Activated naive CD8-positive, alpha-beta T cell treated with anti-CD3 and anti-CD28 coated beads for 36 hours (primary cell): ENCODE results near the gene ANKDD1A. TPM values are rescaled to one million over a fixed set of nuclear protein-coding genes. Genes with fewer than 3 reads are reported as not detected.

Experiments used
- DNase-seq: peaks from one replicate; pipeline ENCODE4 v3.0.0; 2021
- H3K27ac Mint-ChIP-seq: one replicate; pipeline ENCODE4 v1.8.0; 2022; ENCODE audit warnings: mild to moderate bottlenecking, moderate library complexity, mixed read lengths
- H3K27me3 Mint-ChIP-seq: one replicate; pipeline ENCODE4 v1.8.0; 2022; ENCODE audit warnings: mild to moderate bottlenecking, mixed read lengths
- H3K36me3 Mint-ChIP-seq: one replicate; pipeline ENCODE4 v1.8.0; 2021; ENCODE audit warnings: mild to moderate bottlenecking, mixed read lengths
- H3K4me1 Mint-ChIP-seq: one replicate; pipeline ENCODE4 v1.8.0; 2021; ENCODE audit warnings: mixed read lengths
- H3K4me3 Mint-ChIP-seq: one replicate; pipeline ENCODE4 v1.8.0; 2022; ENCODE audit warnings: mild to moderate bottlenecking, moderate library complexity, mixed read lengths
- H3K9me3 Mint-ChIP-seq: one replicate; pipeline ENCODE4 v1.8.0; 2022; ENCODE audit warnings: mixed read lengths
- total RNA-seq, 2 experiments: library from RNA; stranded (reverse); gene quantifications; one replicate each; pipeline ENCODE4 v1.2.3, GENCODE V29; 2021

ANKDD1A gene
- total RNA-seq, 2 experiments from 2014 or later: 2.8 to 2.9 TPM

- H3K27ac Mint-ChIP-seq: no peak overlapping the region
- H3K9me3 Mint-ChIP-seq: no peaks in the 10 kb centered on the region
- H3K36me3 Mint-ChIP-seq: no peaks in the 10 kb centered on the region
- H3K27me3 Mint-ChIP-seq: no peaks in the 10 kb centered on the region
- peaks cover 41% of the 10 kb centered on the region for H3K4me1 Mint-ChIP-seq
- no peak overlapping the region for H3K4me3 Mint-ChIP-seq
- no peak for DNase-seq
Observed at GRCh38 chr15:64888336-64888735, 23.4 kb upstream of the ANKDD1A start.

- peaks cover 52% of the 10 kb centered on the region for H3K4me1 Mint-ChIP-seq
- no peaks in the 10 kb centered on the region for H3K27me3 Mint-ChIP-seq
- DNase-seq: no peak
- H3K27ac Mint-ChIP-seq: peak overlapping the region; percentile 98
- H3K9me3 Mint-ChIP-seq: no peaks in the 10 kb centered on the region
- H3K4me3 Mint-ChIP-seq: peak overlapping the region; percentile 18
- peaks cover 1% of the 10 kb centered on the region for H3K36me3 Mint-ChIP-seq
Observed at GRCh38 chr15:64891561-64891960, 20.1 kb upstream of the ANKDD1A start.

- Mint-ChIP-seq H3K9me3 (no peaks in the 10 kb centered on the region), H3K27me3 (no peaks in the 10 kb centered on the region), H3K36me3 (peaks cover 1% of the 10 kb centered on the region), H3K4me3 (peak overlapping the region; percentile 93), H3K27ac (peak overlapping the region; percentile 98), H3K4me1 (peaks cover 55% of the 10 kb centered on the region)
- DNase-seq: peak; percentile 48
Observed at GRCh38 chr15:64892847-64893403, 18.8 kb upstream of the ANKDD1A start.

- H3K4me1 Mint-ChIP-seq: peaks cover 55% of the 10 kb centered on the region
Observed at GRCh38 chr15:64893481-64894394, 18.0 kb upstream of the ANKDD1A start.

GRCh38 chr15:64894395-64895056, 17.2 kb upstream of the ANKDD1A start:
- H3K36me3 Mint-ChIP-seq: peaks cover 1% of the 10 kb centered on the region
- H3K9me3 Mint-ChIP-seq: no peaks in the 10 kb centered on the region
- peak overlapping the region; percentile 93 for H3K4me3 Mint-ChIP-seq
- peaks cover 55% of the 10 kb centered on the region for H3K4me1 Mint-ChIP-seq
- peak overlapping the region; percentile 98 for H3K27ac Mint-ChIP-seq
- peak; percentile 81 for DNase-seq
- H3K27me3 Mint-ChIP-seq: no peaks in the 10 kb centered on the region

More at GRCh38 chr15:64893481-64894394, 18.0 kb upstream of the ANKDD1A start:
- Mint-ChIP-seq H3K4me3 (peak overlapping the region; percentile 93), H3K36me3 (peaks cover 1% of the 10 kb centered on the region), H3K27me3 (no peaks in the 10 kb centered on the region), H3K27ac (peak overlapping the region; percentile 98), H3K9me3 (no peaks in the 10 kb centered on the region)
- DNase-seq: peak; percentile 99

GRCh38 chr15:64895285-64896065, 16.2 kb upstream of the ANKDD1A start:
- H3K27ac Mint-ChIP-seq: peak overlapping the region; percentile 98
- peaks cover 55% of the 10 kb centered on the region for H3K4me1 Mint-ChIP-seq
- peaks cover 1% of the 10 kb centered on the region for H3K36me3 Mint-ChIP-seq
- no peaks in the 10 kb centered on the region for H3K27me3 Mint-ChIP-seq
- no peaks in the 10 kb centered on the region for H3K9me3 Mint-ChIP-seq
- H3K4me3 Mint-ChIP-seq: peak overlapping the region; percentile 93
- DNase-seq: peak; percentile 43

- H3K27ac Mint-ChIP-seq: peak overlapping the region; percentile 98
- peaks cover 7% of the 10 kb centered on the region for H3K9me3 Mint-ChIP-seq
- H3K4me1 Mint-ChIP-seq: peaks cover 47% of the 10 kb centered on the region
- H3K27me3 Mint-ChIP-seq: no peaks in the 10 kb centered on the region
- DNase-seq: no peak
- H3K36me3 Mint-ChIP-seq: peaks cover 7% of the 10 kb centered on the region
- H3K4me3 Mint-ChIP-seq: no peak overlapping the region
Observed at GRCh38 chr15:64896371-64897069, 15.2 kb upstream of the ANKDD1A start.

GRCh38 chr15:64897345-64897985, 14.2 kb upstream of the ANKDD1A start:
- Mint-ChIP-seq H3K4me3 (no peak overlapping the region), H3K9me3 (peaks cover 7% of the 10 kb centered on the region), H3K36me3 (peaks cover 7% of the 10 kb centered on the region), H3K27ac (peak overlapping the region; percentile 38), H3K27me3 (no peaks in the 10 kb centered on the region), H3K4me1 (peaks cover 41% of the 10 kb centered on the region)
- DNase-seq: no peak

- peaks cover 7% of the 10 kb centered on the region for H3K36me3 Mint-ChIP-seq
- no peak for DNase-seq
- no peak overlapping the region for H3K4me3 Mint-ChIP-seq
- no peak overlapping the region for H3K27ac Mint-ChIP-seq
- peaks cover 38% of the 10 kb centered on the region for H3K4me1 Mint-ChIP-seq
- no peaks in the 10 kb centered on the region for H3K27me3 Mint-ChIP-seq
- peaks cover 7% of the 10 kb centered on the region for H3K9me3 Mint-ChIP-seq
Observed at GRCh38 chr15:64898406-64898805, 13.3 kb upstream of the ANKDD1A start.

- no peak for DNase-seq
- Mint-ChIP-seq H3K27me3 (no peaks in the 10 kb centered on the region), H3K4me3 (no peak overlapping the region), H3K36me3 (peaks cover 6% of the 10 kb centered on the region), H3K4me1 (peaks cover 24% of the 10 kb centered on the region), H3K9me3 (peaks cover 7% of the 10 kb centered on the region), H3K27ac (no peak overlapping the region)
Observed at GRCh38 chr15:64901141-64901540, 10.6 kb upstream of the ANKDD1A start.

- no peak for DNase-seq
- Mint-ChIP-seq H3K9me3 (peaks cover 7% of the 10 kb centered on the region), H3K4me3 (no peak overlapping the region), H3K4me1 (peaks cover 17% of the 10 kb centered on the region), H3K27ac (no peak overlapping the region), H3K27me3 (no peaks in the 10 kb centered on the region), H3K36me3 (peaks cover 6% of the 10 kb centered on the region)
Observed at GRCh38 chr15:64901914-64902313, 9.8 kb upstream of the ANKDD1A start.

GRCh38 chr15:64902863-64903262, 8.8 kb upstream of the ANKDD1A start:
- Mint-ChIP-seq H3K27me3 (no peaks in the 10 kb centered on the region), H3K4me3 (no peak overlapping the region), H3K27ac (no peak overlapping the region), H3K9me3 (peaks cover 7% of the 10 kb centered on the region), H3K4me1 (peaks cover 17% of the 10 kb centered on the region), H3K36me3 (peaks cover 6% of the 10 kb centered on the region)
- no peak for DNase-seq

- DNase-seq: no peak
- no peak overlapping the region for H3K27ac Mint-ChIP-seq
- peaks cover 17% of the 10 kb centered on the region for H3K4me1 Mint-ChIP-seq
- peaks cover 6% of the 10 kb centered on the region for H3K36me3 Mint-ChIP-seq
- no peak overlapping the region for H3K4me3 Mint-ChIP-seq
- no peaks in the 10 kb centered on the region for H3K27me3 Mint-ChIP-seq
- peaks cover 7% of the 10 kb centered on the region for H3K9me3 Mint-ChIP-seq
Observed at GRCh38 chr15:64903326-64903950, 8.3 kb upstream of the ANKDD1A start.
